GM12864 (cell line): ENCODE data around the gene CDR2.

Experiments
- DNase-seq: peaks from one replicate; pipeline ENCODE4 v3.0.0-alpha.2; 2011; ENCODE audit warnings: low read depth
- H3K4me3 ChIP-seq: 2 replicates; pipeline ENCODE4 v1.5.1; 2011; ENCODE audit warnings: mild to moderate bottlenecking, low read depth, low read length, control low read depth
- TF ChIP-seq, protein P1 (sequence below): IDR thresholded peaks from 2 replicates; pipeline ENCODE4 v1.5.1; 2011; ENCODE audit warnings: low read depth, mild to moderate bottlenecking, moderate library complexity, low read length, control low read depth, inconsistent platforms; ENCODE audit errors: missing control alignments

CDR2 gene

GRCh38 chr16:22317001-22317530 is 57.4 kb downstream of the CDR2 start:
- DNase-seq: no peak
- H3K4me3 ChIP-seq: no peak overlapping the region
- TF ChIP-seq, protein P1, sequence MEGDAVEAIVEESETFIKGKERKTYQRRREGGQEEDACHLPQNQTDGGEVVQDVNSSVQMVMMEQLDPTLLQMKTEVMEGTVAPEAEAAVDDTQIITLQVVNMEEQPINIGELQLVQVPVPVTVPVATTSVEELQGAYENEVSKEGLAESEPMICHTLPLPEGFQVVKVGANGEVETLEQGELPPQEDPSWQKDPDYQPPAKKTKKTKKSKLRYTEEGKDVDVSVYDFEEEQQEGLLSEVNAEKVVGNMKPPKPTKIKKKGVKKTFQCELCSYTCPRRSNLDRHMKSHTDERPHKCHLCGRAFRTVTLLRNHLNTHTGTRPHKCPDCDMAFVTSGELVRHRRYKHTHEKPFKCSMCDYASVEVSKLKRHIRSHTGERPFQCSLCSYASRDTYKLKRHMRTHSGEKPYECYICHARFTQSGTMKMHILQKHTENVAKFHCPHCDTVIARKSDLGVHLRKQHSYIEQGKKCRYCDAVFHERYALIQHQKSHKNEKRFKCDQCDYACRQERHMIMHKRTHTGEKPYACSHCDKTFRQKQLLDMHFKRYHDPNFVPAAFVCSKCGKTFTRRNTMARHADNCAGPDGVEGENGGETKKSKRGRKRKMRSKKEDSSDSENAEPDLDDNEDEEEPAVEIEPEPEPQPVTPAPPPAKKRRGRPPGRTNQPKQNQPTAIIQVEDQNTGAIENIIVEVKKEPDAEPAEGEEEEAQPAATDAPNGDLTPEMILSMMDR: no peak

GRCh38 chr16:22316411-22316811 is 58.0 kb downstream of the CDR2 start:
- DNase-seq: no peak
- no peak overlapping the region for H3K4me3 ChIP-seq
- TF ChIP-seq, protein P1: no peak

GRCh38 chr16:22315979-22316378 is 58.4 kb downstream of the CDR2 start:
- H3K4me3 ChIP-seq: no peak overlapping the region
- TF ChIP-seq, protein P1: no peak
- no peak for DNase-seq

DNA sequence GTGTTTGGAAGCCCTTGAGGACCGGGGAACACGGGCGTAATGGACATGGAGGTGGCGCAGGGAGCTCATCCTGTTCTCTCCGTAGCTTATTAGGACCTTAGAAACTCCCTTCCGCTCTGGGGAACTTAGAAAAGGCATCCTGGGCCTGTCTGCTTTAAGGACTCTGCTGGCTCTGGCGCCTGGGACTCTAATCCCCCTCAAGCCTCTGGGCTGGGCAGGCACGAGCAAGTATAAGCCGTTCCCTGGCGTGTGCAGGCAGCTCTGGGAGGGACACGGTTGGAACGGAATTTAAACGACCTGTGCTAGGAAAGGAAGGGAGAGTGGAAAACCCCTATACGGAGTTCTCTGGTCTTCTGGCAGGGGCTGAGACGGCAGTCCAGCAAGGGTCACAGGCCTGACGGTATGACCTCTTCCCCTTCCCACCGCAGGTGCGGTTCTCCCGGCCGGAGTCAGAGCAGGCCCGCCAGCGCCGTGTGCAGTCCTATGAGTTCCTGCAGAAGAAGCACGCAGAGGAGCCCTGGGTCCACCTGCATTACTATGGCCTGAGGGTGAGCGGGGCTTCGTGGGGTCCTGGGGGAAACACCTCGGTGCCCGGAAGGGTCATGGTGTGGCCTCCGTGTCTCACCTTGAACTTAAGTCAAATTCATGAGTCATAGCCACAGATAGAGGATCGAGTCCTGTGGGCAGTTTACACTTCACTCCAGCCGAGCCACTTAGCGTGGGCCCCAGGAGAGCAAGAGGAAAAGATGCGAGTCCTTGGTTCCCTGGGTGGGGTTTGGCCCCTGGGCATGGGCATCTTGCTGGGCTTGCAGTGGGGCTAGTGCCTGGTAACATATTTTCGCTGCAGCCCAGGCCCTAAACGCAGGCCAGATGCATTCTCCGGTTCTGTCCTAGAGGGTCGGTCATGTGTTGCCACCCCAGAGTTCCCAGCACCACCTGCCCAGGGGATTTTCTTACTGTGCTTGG is 59.5 kb downstream of the CDR2 start:
- no peak overlapping the region for H3K4me3 ChIP-seq
- DNase-seq: no peak
- TF ChIP-seq, protein P1: no peak

- TF ChIP-seq, protein P1: no peak
- DNase-seq: no peak
- no peak overlapping the region for H3K4me3 ChIP-seq
Measured at GRCh38 chr16:22313876-22314470, 60.4 kb downstream of the CDR2 start.

GRCh38 chr16:22312897-22313781 is 61.3 kb downstream of the CDR2 start:
- TF ChIP-seq, protein P1: no peak
- no peak overlapping the region for H3K4me3 ChIP-seq
- DNase-seq: no peak
